GM21381 (cell line): ENCODE results near the gene EFNA5.
"Not testable (repeated sequence)": the region's sequence is repeated elsewhere in the genome, so short reads cannot be mapped to it uniquely, and the experiment has no call there.

Experiments used
- ATAC-seq: cut with Tn5 transposase; IDR thresholded peaks from one replicate; pipeline ENCODE4 v1.9.1; 2021; ENCODE audit warnings: mild to moderate bottlenecking, moderate library complexity; ENCODE audit not compliant: unreplicated experiment

Gene EFNA5

GRCh38 chr5:107437154-107437553 lies 233.6 kb downstream of the EFNA5 start:
- no peak for ATAC-seq

DNA sequence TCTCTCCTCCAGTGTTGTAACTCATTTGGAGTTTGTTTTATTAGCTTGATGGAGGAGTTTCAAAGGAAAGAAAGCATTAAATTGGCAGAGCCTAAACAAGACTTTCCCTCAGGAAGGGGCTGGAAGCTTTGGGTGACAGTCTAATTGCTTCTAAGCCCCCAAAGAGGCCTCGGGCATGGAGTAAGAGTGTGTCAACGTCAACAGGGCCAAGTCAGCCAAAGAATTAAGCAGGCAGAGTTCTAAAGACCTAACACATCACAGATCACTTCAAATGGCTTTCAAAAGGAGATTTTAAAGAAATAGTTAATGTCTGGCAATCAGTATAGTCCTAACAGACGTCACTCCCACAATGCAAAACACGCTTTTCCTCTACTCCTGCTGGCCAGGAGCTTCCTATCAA lies 234.5 kb downstream of the EFNA5 start:
- ATAC-seq, result no peak

GRCh38 chr5:107435061-107435460 lies 235.7 kb downstream of the EFNA5 start:
- ATAC-seq, result no peak

DNA sequence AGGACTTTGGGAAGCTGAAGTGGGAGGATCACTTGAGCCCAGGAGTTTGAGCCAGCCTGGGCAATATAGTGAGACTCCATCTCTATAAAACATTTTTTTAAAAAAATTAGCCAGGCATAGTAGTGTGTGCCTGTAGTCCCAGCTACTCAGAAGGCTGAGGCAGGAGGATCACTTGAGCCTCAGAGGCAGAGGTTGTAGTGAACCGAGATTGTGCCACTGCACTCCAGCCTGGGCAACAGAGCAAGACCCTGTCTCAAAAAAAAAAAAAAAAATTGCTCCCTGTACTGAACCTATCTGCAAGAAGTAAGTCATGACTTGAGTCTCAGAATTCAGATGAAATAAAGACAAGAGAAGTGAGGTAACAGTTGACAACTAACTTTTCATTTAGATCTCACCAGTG lies 237.1 kb downstream of the EFNA5 start:
- ATAC-seq, result not testable (repeated sequence)

DNA sequence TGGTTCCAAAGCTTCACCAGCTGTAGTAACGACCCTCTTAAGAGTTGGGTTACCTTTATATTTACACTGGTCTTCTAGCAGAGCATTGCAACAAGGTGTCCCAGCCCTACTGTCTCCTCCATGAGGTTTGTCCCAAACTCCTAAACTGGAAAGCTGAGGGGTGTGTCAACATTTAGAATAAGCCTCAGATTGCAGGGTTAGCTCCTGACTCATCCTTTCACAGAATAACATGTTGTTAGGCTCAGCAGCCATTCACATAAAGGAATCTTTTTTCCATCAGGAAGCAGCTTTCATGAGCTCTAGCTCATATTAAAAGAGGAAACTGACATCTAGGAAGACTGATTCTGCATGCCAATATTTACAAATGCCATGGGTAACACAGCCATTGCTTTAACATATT lies 238.7 kb downstream of the EFNA5 start:
- no peak for ATAC-seq

GRCh38 chr5:107431536-107431935 lies 239.2 kb downstream of the EFNA5 start:
- ATAC-seq, result no peak

GRCh38 chr5:107430071-107430625 lies 240.6 kb downstream of the EFNA5 start:
- no peak for ATAC-seq

GRCh38 chr5:107428303-107428813 lies 242.4 kb downstream of the EFNA5 start:
- no peak for ATAC-seq

- ATAC-seq, result no peak
Observed at GRCh38 chr5:107426872-107427271, 243.9 kb downstream of the EFNA5 start.

DNA sequence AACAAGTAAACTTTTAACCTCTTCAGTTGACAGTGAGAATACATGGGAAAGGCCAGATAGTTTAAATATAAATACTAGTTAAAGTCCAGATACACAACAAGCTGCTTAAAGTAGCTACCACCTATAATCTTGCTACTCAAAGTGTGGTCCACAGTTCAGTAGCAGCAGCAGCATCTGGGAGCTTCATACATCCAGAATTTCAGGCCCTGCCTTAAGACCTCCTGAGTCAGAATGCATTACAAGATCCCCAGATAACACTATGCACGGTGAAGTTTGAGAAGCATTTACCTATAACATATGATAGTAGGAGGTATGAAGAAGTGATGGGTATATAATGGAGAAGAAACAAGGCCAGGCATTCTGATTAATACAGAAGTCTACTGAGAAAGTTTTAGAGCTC lies 244.5 kb downstream of the EFNA5 start:
- ATAC-seq, result no peak

- ATAC-seq, result no peak
Observed at GRCh38 chr5:107425541-107426031, 245.2 kb downstream of the EFNA5 start.

DNA sequence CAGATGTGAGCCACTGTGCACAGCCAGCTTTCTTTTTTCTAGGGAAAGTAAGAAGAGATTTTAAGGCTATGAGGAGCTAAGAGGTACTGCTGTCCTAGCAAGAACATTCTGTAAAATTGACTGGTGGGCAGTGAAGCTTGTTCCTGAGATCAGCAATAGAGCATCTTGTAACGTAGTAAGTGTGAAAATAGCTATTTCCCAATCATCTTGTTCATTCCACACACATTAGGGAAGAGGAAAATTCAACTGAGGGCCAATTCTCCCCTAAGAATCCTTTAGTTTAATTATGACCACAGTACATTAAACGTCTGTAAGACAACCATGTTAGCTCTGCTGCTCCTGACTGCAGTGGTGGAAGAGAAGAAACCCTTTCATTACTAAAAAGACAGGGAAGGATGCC lies 246.2 kb downstream of the EFNA5 start:
- ATAC-seq, result no peak

DNA sequence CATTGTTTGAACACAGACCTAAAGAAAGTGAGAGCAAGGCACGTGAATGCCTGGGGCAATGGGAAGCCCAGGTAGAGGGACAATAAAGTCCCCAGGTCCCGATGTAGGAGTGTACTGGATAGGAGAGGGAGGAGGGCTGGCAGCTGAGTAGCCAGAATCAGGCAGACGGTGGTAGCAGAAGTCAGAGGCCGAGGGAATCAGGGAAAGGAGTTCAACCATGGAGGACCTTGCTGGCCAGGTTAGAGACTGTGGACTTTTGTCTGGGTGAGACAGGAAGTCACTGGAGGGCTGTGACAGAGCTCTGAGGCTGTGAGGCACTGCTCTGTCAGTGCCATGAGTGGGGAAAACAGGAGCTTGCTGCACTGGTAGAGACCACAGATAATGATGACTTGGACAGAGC lies 248.2 kb downstream of the EFNA5 start:
- no peak for ATAC-seq

DNA sequence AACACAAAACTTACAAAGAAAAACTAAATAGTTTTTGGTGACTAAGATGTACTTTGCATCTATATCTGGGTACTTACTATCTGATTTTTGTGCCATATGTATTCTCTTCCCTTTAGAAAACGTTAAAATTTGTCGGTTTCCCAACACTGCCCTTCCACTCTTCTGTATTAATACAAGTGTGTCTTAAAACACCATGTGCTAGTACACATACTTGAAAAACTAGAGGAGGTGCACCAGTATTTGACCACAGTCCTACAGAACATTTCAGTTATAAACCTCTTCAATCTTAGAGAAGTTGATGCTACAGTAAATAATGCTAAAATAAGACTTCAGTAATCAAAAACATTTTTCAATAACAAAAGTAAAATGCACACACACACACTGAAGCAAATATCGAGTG lies 251.2 kb downstream of the EFNA5 start:
- no peak for ATAC-seq

- ATAC-seq, result no peak
Observed at GRCh38 chr5:107418902-107419301, 251.8 kb downstream of the EFNA5 start.

- ATAC-seq, result no peak
Observed at GRCh38 chr5:107418071-107418470, 252.7 kb downstream of the EFNA5 start.

GRCh38 chr5:107415762-107416161 lies 255.0 kb downstream of the EFNA5 start:
- ATAC-seq, result no peak

DNA sequence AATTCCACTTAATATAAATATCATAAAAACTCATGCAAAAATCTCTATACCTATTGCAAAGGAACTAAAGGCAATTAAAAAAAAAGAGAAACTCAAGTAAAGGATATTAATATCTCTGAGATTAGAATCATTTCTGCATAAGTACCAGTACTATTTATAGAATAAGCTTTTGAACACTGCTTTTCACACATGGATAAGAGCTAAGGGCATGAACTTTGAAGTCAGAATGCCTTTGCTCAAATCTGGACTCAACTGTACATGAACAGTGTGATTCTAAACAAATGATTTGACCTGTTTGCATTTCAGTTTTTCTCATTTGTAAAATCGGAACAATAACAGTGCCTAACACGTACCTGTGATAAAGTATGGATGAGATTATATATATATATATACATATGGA lies 255.9 kb downstream of the EFNA5 start:
- no peak for ATAC-seq

DNA sequence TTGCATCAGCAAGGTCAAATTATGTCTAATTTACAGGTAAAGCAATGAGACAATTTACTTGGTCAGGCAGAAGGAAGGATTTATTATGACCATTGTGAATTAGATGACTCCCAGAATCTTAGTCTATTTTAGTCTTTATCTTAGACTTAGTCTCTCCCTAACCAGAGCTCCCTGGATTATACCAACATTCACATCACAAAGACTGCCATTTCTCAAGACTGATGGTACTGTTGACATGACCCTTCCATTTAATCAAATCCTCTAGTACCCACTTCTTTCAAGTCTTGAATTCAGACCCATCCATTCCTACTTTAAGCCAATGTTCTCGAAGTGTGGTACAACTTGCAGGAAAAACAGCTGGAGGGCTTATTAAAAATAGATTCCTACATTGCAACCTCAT lies 257.0 kb downstream of the EFNA5 start:
- no peak for ATAC-seq

DNA sequence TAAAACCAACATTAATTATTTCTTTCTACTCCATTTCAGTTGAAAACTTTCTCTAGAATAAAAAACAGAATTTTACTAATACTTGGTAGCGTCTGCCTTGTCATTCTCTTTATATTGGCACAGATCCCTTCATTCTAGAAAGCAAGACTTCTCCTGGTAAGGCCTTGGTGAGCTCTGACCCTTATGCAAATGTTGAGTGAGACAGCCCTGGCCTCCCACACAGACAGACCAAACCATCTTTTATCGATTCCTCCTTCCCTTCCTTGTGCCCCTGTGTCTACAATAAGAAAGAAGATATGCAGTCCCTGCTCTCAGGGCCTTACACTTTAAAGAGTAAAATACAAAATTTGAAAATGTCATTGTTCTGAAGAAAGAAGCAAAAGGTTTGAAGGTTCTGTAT lies 262.2 kb downstream of the EFNA5 start:
- peak; percentile 68 for ATAC-seq

- ATAC-seq, result no peak
Observed at GRCh38 chr5:107407713-107408298, 262.9 kb downstream of the EFNA5 start.

- no peak for ATAC-seq
Observed at GRCh38 chr5:107404595-107405374, 266.0 kb downstream of the EFNA5 start.
